ENCODE data around the gene FXYD2.

The FXYD2 gene

GRCh38 chr11:117770061-117770460 lies 54.5 kb downstream of the FXYD2 start:
- Histone ChIP-seq H2BK5ac (ENCODE audit: low read length) (no peak overlapping the region), H3K27me3 (ENCODE audit: control insufficient read depth in 3 of 3, insufficient read depth in 3 of 3, low read depth in 1 of 3, low read length in 3 of 3) (peaks cover 0 to 44% (median 0%) of the 10 kb centered on the region in 3 experiments), H3K4ac (ENCODE audit: low read length) (no peak overlapping the region), H4K91ac (ENCODE audit: low read depth, low read length, poor library complexity) (no peak overlapping the region), H3K4me2 (ENCODE audit: insufficient read depth, low read length, poor library complexity, severe bottlenecking) (no peak overlapping the region), H3K36me3 (replicated peaks in 1 of 2; ENCODE audit: control insufficient read depth in 2 of 2, insufficient read depth in 2 of 2, low read length in 2 of 2) (no peaks in the 10 kb centered on the region), H3K4me3 (ENCODE audit: low read length in 2 of 2) (no peak overlapping the region), H3K9me3 (replicated peaks in 1 of 2; ENCODE audit: control insufficient read depth in 2 of 2, insufficient read depth in 1 of 2, low read depth in 1 of 2, low read length in 2 of 2) (no peaks in the 10 kb centered on the region), H3K9ac (ENCODE audit: low read depth, low read length, poor library complexity) (no peak overlapping the region), H3K14ac (ENCODE audit: low read length) (no peak overlapping the region), H3K27ac (replicated peaks; ENCODE audit: low read length) (no peak overlapping the region), H2AFZ (ENCODE audit: low read length) (no peak overlapping the region), H2AK5ac (ENCODE audit: low read depth, low read length) (no peak overlapping the region), H3K18ac (ENCODE audit: low read length) (no peak overlapping the region), H3K23ac (ENCODE audit: low read depth, low read length, poor library complexity) (no peak overlapping the region), H2BK120ac (ENCODE audit: low read depth, low read length) (no peak overlapping the region), H3K79me1 (ENCODE audit: low read depth, low read length) (no peaks in the 10 kb centered on the region), H2BK12ac (ENCODE audit: low read length) (no peak overlapping the region), H3K4me1 (ENCODE audit: control insufficient read depth in 2 of 2, insufficient read depth in 1 of 2, low read depth in 1 of 2, low read length in 2 of 2) (peaks cover 0 to under 1% of the 10 kb centered on the region in 2 donors), H2BK15ac (ENCODE audit: low read length) (no peak overlapping the region), H4K8ac (ENCODE audit: low read depth, low read length) (no peak overlapping the region)
- no peak for DNase-seq (ENCODE audit: low spot score)
- no CpG with 5 or more reads among the region's 4 CpGs for WGBS, 2 donors (ENCODE audit: extremely low coverage in 2 of 2, insufficient read length in 2 of 2, insufficient replicate concordance in 1 of 2)
